HG03354 (cell line): ENCODE data around the gene ANKRD7.
"Not testable (repeated sequence)": the region's sequence is repeated elsewhere in the genome, so short reads cannot be mapped to it uniquely, and the experiment has no call there.

ENCODE experiments used
- ATAC-seq: cut with Tn5 transposase; IDR thresholded peaks from one replicate; pipeline ENCODE4 v1.9.1; 2021; ENCODE audit warnings: mild to moderate bottlenecking; ENCODE audit not compliant: unreplicated experiment, poor library complexity, severe bottlenecking

The ANKRD7 gene

DNA sequence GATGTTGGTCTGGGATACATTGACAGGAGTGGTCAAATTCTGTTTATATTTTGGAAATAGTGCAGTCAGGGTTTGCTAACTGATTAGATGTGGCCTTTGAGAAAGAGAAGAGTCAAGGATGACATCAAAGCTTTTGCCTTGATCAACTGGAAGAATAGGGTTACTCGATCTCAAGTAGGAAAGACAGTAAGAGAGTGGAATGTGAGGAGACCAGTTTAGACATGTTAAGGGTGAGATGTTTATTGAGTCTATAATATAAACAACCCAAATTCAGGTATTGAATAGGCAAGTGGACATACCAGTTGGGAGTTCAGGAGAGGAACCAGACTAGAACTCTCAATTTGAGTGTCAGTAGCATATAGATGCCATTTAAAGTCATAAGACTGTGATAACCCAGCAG lies 1.9 kb upstream of the ANKRD7 start:
- no peak for ATAC-seq

DNA sequence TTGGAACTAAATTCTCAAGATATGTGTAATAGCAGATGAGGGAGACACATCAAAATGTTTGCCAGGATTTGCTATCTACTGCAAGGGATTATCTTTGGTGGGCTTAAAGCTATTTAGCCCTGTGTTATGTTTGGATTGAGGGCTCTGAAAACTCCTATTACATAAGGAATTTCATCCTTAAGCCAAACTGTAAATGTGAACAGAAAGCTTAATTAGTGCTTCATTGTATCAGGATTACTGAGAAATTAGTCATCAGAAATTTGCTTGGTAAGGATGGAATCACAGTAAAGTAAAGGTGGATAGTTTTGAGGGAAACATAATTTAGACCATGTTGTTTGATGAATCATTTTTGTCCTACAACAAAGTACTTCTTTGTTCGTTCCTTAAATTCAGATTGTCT lies 8.3 kb downstream of the ANKRD7 start:
- ATAC-seq = no peak

GRCh38 chr7:118233799-118234198 lies 9.3 kb downstream of the ANKRD7 start:
- no peak for ATAC-seq

DNA sequence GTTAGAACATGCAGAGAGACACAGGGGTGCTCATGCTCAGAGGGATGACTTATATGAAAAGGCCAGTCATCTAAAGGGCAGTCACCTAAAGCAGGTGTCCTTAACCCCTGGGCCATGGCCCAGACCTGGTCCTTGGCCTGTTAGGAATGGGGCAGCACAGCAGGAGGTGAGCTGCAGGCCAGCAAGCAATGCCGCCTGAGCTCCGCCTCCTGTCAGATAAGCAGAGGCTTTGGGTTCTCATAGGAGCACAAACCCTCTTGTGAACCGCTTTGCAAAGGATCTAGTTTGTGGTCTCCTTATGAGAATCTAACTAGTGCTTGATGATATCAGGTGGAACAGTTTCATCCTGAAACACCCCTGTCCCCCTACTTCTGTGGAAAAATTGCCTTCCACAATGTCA lies 14.5 kb downstream of the ANKRD7 start:
- ATAC-seq = no peak

- ATAC-seq = not testable (repeated sequence)
These were observed 15.8 kb downstream of the ANKRD7 start for GRCh38 chr7:118240320-118240719.

DNA sequence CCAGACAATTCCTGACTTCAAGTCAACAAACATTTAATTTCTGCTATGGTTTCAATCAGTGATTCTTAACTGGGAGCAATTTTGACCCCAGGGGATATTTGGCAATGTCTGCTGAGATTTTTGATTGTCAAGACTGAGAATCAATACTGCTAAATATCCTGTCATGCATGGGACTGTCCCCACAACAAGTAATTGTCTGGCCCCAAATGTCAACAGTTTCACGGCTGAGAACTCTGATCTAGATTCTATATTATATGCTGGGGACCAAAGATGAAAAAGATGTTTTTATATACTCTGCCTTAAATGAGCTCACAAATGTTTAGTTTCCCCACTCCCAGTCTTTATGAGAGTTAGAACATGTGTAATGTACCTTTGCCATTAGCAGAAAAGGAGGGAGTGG lies 19.2 kb downstream of the ANKRD7 start:
- ATAC-seq = no peak

GRCh38 chr7:118245267-118246040 lies 20.9 kb downstream of the ANKRD7 start:
- ATAC-seq = peak; percentile 91

DNA sequence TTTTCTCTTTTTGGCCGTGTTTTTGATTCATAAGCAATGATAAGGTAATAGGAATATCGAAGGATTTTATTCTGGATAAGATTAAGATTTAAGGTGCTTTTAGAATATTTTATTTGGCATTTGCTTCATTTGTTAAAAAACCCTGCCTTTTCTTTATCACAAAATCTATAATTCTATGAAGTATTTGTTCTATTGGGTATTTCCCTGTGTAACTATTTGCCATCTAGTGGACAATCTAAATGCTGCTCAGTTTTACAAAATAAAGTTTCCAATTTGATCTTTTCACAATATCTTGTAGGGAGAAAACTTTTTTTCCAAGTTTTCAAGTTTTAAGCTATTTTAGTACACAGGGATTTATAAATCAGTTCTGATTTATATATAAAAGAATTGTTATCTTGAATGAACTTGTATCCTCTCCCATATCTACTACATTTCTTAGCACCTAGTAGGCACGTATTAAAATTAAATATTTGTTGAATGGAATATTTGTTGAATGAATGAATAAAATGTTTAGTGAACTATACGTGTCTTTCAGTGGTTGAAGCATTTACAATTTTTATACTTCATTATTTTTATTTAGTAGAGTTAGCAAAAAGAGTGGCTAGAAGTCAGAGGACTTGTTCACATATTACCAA lies 26.5 kb downstream of the ANKRD7 start:
- ATAC-seq = no peak

DNA sequence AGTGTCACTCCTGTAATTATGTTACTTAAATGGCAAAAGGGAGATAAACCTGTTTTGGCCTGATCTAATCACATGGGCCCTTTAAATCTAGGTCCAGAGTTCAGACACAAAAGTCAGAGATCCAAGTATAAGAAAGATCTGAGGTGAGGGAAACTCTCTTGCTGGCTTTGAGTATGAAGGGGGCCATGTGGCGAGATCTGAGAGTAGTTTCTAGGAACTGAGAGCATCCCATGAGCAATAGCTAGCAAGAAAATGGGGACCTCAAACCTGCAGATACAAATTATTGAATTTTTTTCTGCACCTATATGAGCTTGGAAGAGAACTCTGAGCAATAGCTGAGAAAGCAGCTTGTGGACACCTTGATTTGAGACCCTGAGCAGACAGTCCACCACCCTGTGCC lies 27.6 kb downstream of the ANKRD7 start:
- peak; percentile 78 for ATAC-seq

GRCh38 chr7:118259115-118259514 lies 34.6 kb downstream of the ANKRD7 start:
- ATAC-seq = no peak

- ATAC-seq = no peak
These were observed 40.3 kb downstream of the ANKRD7 start for GRCh38 chr7:118264836-118265235.

- no peak for ATAC-seq
These were observed 56.0 kb downstream of the ANKRD7 start for GRCh38 chr7:118280319-118281012.

GRCh38 chr7:118281196-118281595 lies 56.7 kb downstream of the ANKRD7 start:
- ATAC-seq = no peak

DNA sequence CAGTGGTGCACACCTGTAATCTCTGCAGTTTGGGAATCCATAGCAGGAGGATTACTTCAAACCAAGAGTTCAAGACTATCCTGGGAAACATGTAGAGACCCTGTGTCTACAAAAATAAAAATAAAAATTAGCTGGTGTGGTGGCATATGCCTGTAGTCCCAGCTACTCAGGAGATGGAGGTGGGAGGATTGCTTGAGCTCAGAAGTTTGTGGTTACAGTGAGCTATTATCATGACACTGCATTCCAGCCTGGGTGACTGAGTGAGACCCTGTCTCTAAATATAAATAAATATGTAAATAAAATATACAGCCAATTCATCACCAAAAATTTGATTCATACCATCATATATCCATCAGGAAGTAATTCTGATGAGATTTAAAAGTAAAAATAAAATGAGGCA lies 60.9 kb downstream of the ANKRD7 start:
- ATAC-seq = no peak

GRCh38 chr7:118286131-118286530 lies 61.6 kb downstream of the ANKRD7 start:
- ATAC-seq = no peak

GRCh38 chr7:118288098-118288497 lies 63.6 kb downstream of the ANKRD7 start:
- peak; percentile 81 for ATAC-seq

DNA sequence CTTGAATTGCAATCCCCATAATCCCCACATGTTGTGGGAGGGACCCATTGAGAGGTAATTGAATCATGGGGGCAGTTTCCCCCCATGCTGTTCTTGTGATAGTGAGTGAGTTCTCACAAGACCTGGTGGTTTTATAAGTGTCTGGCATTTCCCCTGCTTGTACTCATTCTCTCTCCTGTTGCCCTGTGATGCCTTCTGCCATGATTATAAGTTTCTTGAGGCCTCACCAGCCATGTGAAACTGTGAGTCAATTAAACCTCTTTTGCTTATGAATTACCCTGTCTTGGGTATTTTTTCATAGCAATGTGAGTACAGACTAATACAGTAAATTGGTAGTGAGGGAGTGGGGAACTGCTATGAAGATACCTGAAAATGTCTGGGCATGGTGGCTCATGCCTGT lies 65.0 kb downstream of the ANKRD7 start:
- ATAC-seq = no peak
